HG03039 (cell line): ENCODE results near the gene RPA3.

Source experiments
- ATAC-seq: cut with Tn5 transposase; IDR thresholded peaks from one replicate; pipeline ENCODE4 v1.9.1; 2021; ENCODE audit warnings: mild to moderate bottlenecking, moderate library complexity; ENCODE audit not compliant: unreplicated experiment

RPA3 gene

DNA sequence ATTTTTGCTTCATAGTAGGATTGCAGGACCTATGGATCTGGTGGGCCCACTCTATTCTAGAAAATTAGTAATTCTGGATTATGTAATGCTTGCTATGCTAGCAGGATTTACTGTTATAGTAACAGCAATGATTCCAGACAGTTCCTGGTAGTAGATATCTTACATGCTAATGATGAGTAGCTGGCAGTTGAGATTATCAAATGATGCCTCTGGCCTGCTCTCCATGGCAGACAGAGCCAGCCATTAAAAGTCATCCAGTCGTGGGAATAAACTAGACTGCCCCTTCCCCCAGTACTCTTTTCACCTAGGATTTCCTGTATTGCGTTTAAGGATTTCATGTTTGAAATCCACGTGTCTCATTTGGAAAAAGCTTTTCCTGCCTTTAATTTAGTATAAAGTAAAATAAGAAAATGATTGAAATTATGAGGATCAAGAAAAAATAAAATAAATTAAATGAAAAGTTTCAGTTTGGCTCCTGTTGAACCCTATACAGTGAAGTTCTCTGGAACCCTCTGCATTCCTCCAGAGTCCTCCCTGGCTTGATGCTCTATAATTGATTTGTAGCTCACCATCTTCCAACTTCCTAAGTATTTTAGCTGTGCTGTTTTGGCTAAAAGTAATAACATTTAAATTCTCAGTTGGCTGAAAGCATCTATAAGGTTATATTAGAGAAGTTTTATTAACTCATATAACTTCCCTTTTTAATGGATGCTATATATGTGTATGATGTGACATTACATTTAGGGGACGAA lies 63.3 kb downstream of the RPA3 start:
- no peak for ATAC-seq

DNA sequence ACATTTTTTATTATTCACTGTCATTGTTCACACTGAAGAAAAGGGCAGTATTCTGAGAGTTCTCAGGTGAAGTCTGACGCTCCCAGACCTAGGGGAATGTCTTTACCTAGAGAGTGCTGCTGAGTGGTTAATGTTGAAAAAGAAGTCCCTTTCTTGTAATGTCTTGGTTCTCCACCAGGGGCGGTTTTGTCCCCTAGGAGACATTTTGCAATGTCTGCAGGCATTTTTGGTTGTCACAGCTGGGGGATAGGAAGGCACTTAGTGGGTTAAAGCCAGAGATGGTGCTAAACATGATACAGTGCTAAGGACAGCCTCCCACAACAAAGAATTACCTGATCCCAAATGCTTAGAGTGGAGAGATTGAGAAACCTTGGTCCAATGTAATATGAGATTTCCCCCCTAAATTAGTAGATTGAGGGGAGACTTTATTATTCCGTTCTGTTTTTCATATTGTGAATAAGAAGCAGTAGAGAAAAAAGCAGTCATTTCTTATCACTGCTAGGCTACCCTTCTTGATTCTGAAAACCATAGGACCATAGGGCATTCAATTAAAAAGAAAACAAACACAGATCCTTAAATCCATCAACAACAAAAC lies 64.7 kb downstream of the RPA3 start:
- ATAC-seq, result no peak

DNA sequence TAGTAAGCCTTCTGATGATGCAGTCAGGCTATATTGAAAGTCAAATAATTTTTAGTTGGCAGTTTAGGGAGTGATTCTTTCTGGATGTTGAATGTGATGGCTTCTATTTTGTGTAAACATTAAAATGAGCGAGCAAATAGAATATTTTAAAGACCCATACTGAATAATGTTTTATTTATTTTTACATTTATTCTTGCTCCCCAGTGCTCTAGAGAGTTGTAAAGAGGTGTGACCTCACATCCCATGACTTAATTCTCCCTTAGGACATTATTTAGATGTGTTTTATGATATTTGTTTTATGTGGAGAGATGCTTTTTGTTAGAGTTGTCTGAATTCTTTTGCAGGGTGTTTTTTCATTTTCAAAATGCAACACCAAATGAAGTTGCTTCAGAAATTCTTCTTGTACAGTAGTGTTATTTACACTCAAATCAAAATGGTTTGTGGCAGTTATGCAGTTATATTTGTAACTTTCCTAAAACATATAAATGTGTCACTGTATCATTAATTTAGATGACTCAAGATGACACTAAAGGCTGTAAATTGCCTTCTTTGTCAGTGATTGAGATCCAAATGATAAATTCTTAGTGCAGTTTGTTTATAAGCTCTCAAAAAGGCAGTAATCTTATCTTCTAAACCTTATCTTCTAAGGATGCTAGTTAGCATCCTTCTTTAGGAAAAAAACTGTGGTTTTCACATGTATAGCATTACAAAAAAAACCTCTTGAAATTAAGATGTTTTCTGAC lies 65.4 kb downstream of the RPA3 start:
- no peak for ATAC-seq

GRCh38 chr7:7651479-7651878 lies 66.9 kb downstream of the RPA3 start:
- no peak for ATAC-seq

DNA sequence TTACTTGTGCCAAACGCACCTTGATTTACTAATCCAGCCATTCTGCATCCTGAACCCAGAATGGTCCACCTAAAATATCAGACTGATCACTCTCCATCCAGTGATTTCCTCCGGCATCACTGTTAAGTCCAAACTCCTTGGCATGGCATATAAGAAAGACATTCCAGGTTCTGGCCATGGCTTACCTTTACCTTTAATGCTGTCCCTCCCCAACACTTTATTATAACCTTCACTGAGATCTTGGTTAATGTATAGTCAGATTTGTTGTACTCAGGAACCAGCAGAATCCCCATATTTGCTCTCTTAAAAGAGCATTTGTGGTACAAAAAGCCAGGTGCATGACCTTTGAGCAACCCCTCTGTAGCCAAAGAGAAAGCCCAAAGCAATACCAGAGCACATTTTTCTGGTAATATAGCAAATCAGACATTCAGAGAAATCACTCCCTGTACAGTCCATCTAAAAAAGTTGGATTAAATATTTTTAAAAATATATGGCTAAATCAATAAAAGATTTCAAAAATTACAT lies 67.7 kb downstream of the RPA3 start:
- ATAC-seq, result no peak

DNA sequence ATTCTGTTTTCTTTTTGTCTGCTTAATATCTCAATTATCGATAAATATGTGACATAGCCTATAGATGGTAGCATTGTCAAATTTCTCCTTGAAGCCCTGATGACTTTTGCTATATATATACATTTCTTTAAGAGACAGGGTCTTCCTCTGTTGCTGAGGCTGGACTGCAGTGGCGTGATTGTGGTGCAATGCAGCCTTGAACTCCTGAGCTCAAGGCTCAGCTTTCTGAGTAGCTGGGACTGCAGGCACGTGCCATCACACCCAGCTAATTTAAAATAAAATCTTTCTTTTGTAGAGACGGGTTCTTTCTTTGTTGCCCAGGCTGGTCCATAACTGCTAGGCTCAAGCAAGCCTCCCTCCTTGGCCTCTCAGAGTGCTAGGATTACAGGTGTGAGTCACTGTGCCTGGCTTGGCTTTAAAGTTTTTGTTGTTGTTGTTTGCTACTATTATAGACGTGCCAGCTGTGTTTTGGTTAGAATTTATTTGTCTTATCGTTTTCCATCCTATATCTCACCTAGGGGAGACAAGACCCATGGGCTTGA lies 70.8 kb downstream of the RPA3 start:
- ATAC-seq, result no peak

DNA sequence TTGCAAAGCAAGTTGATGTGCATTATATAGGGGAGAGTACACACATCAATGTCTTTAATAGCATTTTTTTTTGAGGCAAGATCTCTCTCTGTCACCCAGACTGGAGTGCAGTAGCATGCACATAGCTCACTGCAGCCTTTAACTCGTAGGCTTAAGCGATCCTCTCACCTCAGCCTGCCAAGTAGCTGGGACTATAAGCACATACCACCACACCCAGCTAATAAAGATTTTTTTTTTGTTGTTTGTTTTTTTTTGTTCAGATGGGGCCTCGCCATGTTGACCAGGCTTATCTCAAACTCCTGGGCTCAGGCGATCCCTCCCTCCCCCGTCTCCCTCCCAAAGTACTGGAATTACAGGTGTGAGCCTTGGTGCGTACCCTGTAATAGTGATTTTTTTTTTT lies 76.3 kb downstream of the RPA3 start:
- no peak for ATAC-seq

GRCh38 chr7:7641129-7641663 lies 77.2 kb downstream of the RPA3 start:
- peak; percentile 0 for ATAC-seq

GRCh38 chr7:7640221-7641128 lies 77.9 kb downstream of the RPA3 start, which contains the start of gene UMAD1:
UMAD1 (plus strand) TSS chr7:7640752; CDS start chr7:7673372, 32,620 bp downstream.
- peak; percentile 99 for ATAC-seq

GRCh38 chr7:7639847-7640220 lies 78.6 kb downstream of the RPA3 start:
- no peak for ATAC-seq

- no peak for ATAC-seq
Observed at GRCh38 chr7:7639421-7639820, 79.0 kb downstream of the RPA3 start.

GRCh38 chr7:7630626-7631329 lies 87.6 kb downstream of the RPA3 start:
- ATAC-seq, result no peak

DNA sequence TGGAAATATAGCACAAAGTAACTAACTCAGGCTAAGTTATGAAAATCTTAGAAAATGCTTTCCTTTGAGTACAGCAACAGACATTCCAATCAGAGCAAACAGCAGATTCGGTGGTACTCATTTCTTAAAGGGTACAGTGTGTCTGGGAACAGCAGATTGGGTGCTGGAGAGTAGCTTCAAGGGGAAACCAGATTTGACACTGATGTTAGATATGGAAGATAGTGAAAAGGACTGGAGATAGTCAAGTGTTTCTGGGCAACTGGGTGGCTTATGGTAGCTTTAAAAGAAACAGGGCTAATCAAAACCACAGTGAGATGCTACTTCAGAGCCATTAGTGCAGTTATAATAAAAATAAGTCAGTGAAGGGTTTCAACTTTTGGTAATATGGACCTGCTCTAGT lies 89.9 kb downstream of the RPA3 start:
- ATAC-seq, result no peak

GRCh38 chr7:7620644-7621210 lies 97.7 kb downstream of the RPA3 start:
- no peak for ATAC-seq

DNA sequence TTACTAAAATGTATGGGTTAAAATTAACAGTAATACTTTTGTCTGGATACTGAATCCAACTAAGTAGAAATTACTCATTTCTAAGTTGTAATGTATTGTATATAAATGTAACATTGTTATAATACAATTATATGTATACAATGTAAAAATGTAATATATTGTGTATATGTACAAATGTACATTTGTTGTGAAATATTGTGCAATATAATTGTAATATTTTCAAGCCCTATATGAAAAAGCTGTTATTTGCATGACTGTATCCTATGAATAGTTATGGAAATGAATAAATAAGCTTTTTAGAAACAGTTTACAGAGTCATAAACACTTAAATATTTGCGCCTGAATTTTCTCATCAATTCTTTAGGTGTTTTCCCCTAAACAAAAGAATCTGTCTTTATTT lies 98.2 kb downstream of the RPA3 start:
- no peak for ATAC-seq

- no peak for ATAC-seq
Observed at GRCh38 chr7:7618410-7618809, 100.0 kb downstream of the RPA3 start.

GRCh38 chr7:7617550-7617949 lies 100.9 kb downstream of the RPA3 start:
- no peak for ATAC-seq

DNA sequence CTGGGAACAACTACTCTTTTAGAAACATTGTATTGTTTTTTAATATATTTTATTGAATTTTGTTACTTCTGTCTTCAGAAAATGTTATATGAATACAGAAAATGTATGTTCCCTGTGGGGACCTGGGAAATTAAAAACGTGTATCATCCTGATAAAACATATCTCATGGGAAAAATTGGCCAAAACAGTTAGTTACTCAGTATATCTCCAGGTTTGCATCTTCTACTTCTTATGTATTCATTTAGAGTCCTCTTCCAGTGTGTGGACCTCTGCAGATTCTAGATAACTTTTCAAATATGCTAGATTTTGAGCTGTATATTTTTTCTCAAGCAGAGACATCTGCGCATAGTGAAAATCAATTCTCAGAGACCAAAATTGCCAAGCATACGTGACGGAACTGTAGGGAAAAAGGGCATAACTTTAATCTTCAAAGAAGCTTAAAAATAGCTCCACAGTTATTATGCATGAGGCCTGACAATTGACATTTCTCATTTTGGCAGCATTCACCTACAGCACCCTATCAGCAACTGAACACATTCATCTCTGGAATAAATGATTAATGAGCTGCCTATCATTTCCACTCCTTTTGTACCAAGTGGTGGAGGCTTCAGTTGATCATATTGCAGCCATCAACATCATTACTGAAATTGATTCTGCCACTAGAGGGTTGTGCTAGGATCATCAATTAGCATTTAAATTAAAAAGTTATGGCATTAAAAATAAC lies 104.2 kb downstream of the RPA3 start:
- ATAC-seq, result no peak

DNA sequence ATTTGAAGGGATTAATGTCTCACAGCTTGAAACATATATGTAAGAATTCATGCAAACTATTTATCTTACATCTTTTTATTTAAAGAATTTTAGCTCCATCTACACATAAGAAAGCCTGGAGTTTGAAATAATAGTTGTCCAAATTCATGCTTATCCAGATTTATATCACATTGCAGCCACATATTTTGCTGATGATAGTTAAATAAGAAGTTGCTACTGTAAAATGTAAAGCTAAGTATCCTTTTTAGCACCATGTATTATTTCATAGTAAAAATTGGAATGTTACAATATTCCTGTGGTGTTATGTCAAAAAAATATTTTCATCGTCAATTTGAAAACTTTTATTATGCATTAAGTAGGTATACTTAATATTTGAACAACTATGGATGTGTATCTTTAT lies 105.2 kb downstream of the RPA3 start:
- ATAC-seq, result no peak
